ENCODE data around the gene KLRG1. TPM values are rescaled to one million over a fixed set of nuclear protein-coding genes. Genes with fewer than 3 reads are reported as not detected.

Gene KLRG1
- 1 to 10 TPM; 2.2 to 6.8 (median 3.2) TPM for polyA plus RNA-seq (ENCODE audit: insufficient read length in 10 of 10)
- long read RNA-seq, donor 1 = 0 reads
- long read RNA-seq, donor 2 = 0 reads
- long read RNA-seq, donor 3 = 0 reads
- long read RNA-seq, donor 4 = 0 reads
- long read RNA-seq, donor 5, partial matches to known transcripts = 309 of 406 reads
- long read RNA-seq, donor 5, other reads (novel, unspliced or antisense) = 96 of 406 reads
- long read RNA-seq, donor 6, partial matches to known transcripts = 324 of 415 reads
- long read RNA-seq, donor 6, other reads (novel, unspliced or antisense) = 90 of 415 reads
- long read RNA-seq, donor 7 = 0 reads
- long read RNA-seq, donor 8 = 0 reads
- long read RNA-seq, donor 9 = 0 reads

GRCh38 chr12:8989413-8989812 lies at the start of gene KLRG1:
Gene KLRG1 (plus strand): TSS chr12:8989546. CDS start chr12:8989636, 90 bp downstream.
- DNase-seq = no peak

- DNase-seq = no peak
These were observed 47.5 kb upstream of the KLRG1 start for GRCh38 chr12:8941691-8942478.

DNA sequence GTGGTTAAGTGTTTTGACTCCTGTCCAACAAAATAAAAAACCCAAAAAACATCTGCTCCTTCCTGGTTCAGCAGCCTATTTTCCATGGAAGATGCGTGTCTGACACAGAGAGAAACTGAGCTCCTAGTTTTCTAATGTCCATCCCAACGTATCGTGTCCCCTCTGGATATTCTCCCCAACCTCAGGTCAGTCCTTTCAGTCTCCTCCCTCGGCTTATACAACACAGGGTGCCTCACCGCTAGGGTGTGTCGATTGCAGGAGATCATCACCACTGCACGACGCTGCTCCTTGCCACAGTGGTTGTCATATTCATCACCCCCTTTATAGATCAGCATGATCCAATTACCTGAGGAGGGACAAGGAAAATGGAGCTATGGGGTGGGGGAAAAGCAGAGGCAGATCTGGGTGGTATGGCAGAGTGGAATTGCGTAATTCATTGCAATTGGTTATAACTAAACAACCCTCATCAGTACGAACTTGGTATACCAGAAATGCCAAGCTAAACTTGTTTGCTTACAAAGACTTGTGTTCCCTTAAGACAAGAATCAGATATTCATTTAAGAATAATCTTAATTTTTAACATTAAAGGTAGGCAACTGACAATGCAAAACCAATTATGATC lies 45.7 kb upstream of the KLRG1 start:
- no peak for DNase-seq

GRCh38 chr12:8946733-8947132 lies 42.6 kb upstream of the KLRG1 start:
- no peak for DNase-seq

DNA sequence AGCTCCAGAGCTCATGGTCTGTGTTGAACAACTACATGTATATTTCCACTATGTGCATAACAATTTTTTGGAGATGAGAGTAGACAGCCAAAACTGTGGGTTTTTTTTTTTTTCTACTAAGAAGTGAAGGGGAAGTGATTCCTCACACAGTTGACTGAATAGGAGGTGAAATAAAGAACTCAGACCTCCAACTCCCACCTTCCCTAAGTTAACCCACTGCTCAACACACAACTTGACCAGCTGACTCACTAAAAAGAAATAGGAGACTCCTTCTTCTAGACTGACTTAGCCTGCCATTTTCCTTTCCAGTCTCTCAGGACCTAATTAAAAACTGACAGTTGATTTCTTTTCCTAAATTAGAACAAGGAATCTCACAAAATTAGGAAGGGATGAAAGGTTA lies 41.6 kb upstream of the KLRG1 start:
- no peak for DNase-seq

DNA sequence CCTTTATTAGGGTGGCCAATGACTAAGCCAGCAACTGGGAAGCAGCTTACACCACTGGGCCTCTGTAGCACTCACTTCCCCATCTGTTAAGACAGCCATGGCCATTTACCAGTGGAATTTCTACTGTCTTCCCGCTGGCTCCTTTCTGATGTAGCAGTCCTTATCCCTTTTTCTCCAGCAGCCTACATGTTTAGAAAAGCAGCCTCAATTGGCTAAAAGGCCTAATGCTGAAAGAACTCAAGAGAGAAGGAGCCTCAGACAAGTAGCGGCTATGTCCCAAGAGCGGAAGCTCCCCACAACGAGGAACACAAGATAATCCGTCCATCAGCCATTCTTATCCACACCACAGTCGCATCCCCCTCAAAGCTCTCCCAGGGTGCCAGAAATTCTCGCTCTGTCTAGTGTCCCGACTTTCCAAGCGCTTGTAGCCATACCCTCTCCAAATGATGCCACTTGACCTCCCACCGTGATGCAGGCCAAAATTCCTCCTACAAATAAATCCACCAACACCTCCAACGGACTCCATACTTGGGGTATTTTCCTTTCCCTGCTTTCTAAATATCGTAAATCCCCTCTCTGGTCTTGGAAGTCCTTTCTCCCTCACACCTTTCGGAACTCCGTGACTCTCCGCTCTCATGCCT lies 40.5 kb upstream of the KLRG1 start:
- DNase-seq = peak in 1 of 3 donors; percentile 6

DNA sequence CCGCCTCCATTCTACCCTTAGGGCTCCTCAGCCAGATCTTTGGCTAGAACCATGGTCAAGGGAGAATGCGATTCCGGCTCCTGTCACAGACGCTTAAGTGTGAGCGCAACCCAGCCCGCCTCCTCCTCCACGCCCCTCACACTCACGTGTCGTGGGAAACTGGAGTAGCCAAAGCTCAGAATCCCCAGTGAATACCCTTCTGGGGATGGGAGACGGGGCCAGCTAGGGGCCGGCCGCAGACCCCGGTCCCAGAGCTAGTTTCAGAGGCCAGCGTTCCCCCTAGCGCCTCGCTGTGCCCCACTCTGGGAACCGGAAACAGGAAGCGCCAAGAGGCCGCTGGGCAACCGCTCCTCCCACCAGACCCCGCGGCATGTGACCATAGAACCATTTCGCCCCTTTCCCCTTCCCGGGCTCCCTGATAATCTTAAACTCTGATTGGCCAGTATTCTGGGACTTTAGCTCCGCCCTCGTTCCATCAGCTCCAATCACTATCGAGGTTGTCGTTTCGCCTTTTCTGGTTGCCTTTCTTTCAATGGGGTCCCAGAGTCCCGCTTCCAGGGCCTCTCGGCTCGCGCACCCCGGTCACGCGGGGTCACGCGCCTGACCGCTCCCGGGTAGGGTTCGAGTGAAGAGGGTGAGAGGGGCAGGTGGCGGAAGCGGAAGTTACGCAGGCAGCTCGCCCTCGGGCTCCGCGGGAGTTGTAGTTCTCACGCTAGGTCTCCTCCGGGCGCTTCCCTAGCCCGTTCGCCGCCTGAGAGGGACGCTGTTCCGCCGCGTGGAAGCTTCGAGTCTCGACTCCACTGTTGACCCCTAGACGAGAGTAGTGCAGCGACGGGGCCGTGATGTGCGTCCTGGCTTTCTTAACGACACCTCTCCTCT lies 39.8 kb upstream of the KLRG1 start, which contains the start of gene M6PR:
M6PR (minus strand) TSS at position 304 of the 879 bp plus-strand sequence. CDS start 3,241 bp downstream, outside the sequence.
- peak; percentile 95 to 99 (median 96) for DNase-seq

DNA sequence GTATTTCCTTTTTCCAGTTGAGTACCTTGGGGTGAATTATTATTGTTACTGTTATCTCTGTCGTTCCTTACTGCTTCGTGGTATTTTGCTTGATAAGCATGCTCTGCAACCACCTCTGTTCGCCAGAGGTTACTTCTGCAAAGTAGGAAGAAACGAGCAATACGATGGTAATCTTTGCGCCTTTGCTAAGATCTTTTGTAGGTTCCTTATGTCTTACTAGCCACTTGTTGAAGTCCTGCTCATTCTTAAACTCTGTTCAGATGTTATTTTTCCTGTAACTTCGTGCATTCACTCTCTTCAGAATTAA lies 39.2 kb upstream of the KLRG1 start:
- DNase-seq = peak in 1 of 3 donors; percentile 8

DNA sequence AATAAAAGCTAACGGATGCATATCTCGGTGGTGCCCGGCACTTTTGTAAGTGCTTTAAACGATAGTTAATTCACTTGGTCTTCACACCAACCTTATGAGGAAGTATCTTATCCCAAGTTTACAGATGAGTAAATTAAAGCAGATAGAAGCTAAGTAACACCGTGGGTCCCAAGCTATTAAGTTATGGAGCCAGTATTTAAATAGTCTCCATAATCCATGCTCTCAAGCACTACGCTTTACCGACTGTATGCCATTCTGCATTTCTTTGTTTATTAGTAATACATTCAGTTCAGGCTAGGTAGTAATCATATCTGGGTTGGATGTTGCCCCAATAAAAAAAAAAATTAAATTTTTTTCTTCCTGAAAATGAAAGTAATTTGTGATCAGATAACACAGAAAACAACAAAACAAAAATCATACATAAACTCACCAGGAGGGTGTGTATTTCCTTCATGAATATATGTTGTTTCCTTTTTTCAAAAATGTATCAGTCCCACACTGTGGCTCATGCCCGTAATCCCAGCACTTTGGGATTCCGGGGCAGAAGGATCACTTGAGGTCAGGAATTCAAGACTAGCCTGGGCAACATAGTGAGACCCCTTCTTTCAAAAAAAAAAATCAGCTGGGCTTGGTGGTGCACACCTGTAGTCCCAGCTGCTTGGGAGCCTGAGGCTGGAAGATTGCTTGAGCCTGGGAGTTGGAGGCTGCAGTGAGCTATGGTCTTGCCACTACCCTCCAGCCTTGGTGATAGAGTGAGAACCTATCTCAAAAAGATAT lies 38.5 kb upstream of the KLRG1 start:
- DNase-seq = no peak

DNA sequence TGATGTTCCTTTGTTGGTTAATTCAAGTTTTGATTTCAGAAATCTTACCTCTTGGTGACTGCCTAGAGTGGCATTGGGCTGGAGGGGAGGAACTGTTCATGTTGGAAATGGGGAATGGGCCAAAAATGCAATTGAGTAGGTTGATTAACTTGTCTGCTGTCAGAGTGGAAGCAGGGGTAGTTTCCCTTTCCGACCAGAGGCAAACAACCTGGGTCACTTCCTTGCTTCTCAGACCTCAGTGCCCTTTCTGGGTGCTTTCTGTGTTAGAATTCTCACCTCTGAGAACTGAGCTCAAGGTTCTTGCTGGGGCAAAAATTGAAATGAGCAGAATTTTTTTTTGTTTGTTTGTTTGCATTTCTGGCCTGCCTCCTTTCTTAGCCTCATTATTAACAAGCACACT lies 37.6 kb upstream of the KLRG1 start:
- DNase-seq = no peak

- no peak for DNase-seq
These were observed 35.5 kb upstream of the KLRG1 start for GRCh38 chr12:8953773-8954402.

- no peak for DNase-seq
These were observed 33.3 kb upstream of the KLRG1 start for GRCh38 chr12:8956073-8956472.

- no peak for DNase-seq
These were observed 32.6 kb upstream of the KLRG1 start for GRCh38 chr12:8956772-8957171.

DNA sequence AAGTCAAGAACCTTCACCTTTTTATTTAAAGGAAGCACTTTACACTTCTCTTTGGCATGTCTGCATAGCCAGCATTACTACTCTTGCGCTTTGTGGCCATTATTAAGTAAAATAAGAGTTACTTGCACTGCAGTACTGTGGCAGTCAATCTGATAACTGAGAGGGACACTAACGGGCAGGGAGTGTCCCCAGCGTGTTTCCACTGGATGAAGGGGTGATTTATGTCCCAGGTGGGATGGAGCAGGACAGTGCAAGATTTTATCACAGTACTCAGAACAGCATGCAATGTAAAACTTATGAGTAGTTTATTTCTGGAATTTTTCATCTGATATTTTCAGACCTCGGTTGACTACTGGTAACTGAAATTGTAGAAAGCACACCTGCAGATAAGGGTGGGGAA lies 31.8 kb upstream of the KLRG1 start:
- no peak for DNase-seq

GRCh38 chr12:8958066-8958465 lies 31.3 kb upstream of the KLRG1 start:
- no peak for DNase-seq

DNA sequence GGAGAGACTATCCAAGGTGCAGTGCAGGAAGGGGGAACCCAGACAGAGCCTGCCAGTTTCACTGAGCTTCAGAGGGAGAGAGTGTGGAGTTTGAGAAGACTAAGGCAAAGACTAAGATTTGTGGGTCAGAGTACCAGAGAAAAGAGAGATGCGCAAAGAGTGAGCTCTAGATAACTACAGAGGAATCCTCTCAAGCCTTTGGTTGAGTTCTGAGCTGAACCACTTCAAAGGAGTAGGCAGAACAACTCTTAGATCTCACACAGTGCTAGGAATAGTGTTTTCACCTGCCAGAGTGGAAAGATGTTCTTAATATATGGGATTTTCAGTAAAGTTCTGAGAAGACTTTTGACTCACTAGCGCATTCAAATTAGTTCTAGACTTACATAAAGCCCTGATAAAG lies 29.2 kb upstream of the KLRG1 start:
- DNase-seq = no peak

DNA sequence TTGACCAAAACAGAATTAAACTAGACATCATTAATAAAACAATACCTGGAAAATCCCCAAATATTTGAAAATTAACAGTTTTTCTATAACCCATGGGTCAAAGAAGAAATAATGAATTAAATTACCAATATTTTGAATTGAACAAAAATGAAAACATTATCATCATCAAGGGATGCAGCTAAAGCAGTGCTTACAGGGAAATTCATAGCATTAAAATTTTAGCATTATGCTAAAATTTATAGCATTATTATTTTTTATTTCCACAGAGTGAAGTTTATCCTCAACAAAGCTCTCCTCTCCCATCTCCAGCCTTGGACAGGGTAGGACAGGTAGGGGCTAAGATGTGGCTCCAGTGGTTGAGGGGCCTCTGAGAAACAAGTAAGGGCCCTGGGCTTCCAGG lies 20.6 kb upstream of the KLRG1 start:
- no peak for DNase-seq

GRCh38 chr12:8969861-8970411 lies 19.4 kb upstream of the KLRG1 start:
- DNase-seq = no peak

- DNase-seq = no peak
These were observed 18.9 kb upstream of the KLRG1 start for GRCh38 chr12:8970432-8970831.

GRCh38 chr12:8980137-8980536 lies 9.2 kb upstream of the KLRG1 start:
- no peak for DNase-seq

Data from muscle of back (tissue), 13 donors.